Nephron (organoid): Measurements from ENCODE around the gene ELL.
A peak's percentile ranks its signal among the peaks of the same experiment; 100 is the strongest.

Experiments used
- H3K27ac Mint-ChIP-seq, 3 experiments: 2 replicates each; pipeline ENCODE4 v1.8.0; 2020; ENCODE audit warnings: mixed read lengths in 3 of 3, mild to moderate bottlenecking in 2 of 3, moderate library complexity in 1 of 3
- H3K27me3 Mint-ChIP-seq: 2 replicates; pipeline ENCODE4 v1.8.0; 2021; ENCODE audit warnings: low read depth, mild to moderate bottlenecking, moderate library complexity, mixed read lengths
- H3K36me3 Mint-ChIP-seq: 2 replicates; pipeline ENCODE4 v1.8.0; 2020; ENCODE audit warnings: low read depth, mixed read lengths
- H3K4me1 Mint-ChIP-seq: 2 replicates; pipeline ENCODE4 v1.8.0; 2020; ENCODE audit warnings: mixed read lengths
- H3K4me3 Mint-ChIP-seq, 3 experiments: 2 replicates each; pipeline ENCODE4 v1.8.0; 2020; ENCODE audit warnings: mild to moderate bottlenecking in 3 of 3, mixed read lengths in 3 of 3, moderate library complexity in 2 of 3
- H3K9me3 Mint-ChIP-seq: 2 replicates; pipeline ENCODE4 v1.8.0; 2020; ENCODE audit warnings: mixed read lengths
- TF ChIP-seq, protein P1 (sequence below), 3 experiments: fragments of 200-600 bp; sonication (generic); IDR thresholded peaks; one replicate each; pipeline ENCODE4 v1.5.0; 2021; ENCODE audit warnings: antibody characterized with exemption in 3 of 3; ENCODE audit not compliant: unreplicated experiment in 3 of 3

The ELL gene

DNA sequence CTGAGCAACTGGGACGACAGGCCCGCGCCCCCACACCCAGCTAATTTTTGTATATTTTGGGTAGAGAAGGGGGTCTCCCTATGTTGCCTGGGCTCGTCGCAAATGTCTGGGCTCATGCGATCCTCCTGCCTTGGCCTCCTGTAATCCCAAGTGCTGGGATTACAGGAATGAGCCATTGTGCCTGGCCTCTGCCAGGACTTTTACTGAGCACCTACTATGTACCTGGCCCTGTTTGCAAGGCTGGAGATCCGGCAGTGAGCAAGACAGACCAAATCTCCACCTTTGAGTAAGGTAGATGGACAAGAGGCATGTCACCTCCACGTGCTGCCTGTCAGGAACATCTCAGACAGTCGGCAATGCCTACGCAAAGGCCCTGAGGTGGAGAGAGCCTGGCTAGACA lies 14.6 kb upstream of the ELL start:
- H3K27ac Mint-ChIP-seq = no peak overlapping the region
- H3K4me3 Mint-ChIP-seq = no peak overlapping the region
- no peaks in the 10 kb centered on the region for H3K4me1 Mint-ChIP-seq
- H3K9me3 Mint-ChIP-seq = no peaks in the 10 kb centered on the region
- peaks cover 3% of the 10 kb centered on the region for H3K27me3 Mint-ChIP-seq
- TF ChIP-seq, protein P1, sequence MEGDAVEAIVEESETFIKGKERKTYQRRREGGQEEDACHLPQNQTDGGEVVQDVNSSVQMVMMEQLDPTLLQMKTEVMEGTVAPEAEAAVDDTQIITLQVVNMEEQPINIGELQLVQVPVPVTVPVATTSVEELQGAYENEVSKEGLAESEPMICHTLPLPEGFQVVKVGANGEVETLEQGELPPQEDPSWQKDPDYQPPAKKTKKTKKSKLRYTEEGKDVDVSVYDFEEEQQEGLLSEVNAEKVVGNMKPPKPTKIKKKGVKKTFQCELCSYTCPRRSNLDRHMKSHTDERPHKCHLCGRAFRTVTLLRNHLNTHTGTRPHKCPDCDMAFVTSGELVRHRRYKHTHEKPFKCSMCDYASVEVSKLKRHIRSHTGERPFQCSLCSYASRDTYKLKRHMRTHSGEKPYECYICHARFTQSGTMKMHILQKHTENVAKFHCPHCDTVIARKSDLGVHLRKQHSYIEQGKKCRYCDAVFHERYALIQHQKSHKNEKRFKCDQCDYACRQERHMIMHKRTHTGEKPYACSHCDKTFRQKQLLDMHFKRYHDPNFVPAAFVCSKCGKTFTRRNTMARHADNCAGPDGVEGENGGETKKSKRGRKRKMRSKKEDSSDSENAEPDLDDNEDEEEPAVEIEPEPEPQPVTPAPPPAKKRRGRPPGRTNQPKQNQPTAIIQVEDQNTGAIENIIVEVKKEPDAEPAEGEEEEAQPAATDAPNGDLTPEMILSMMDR (IDR thresholded peaks at IDR 0.05; ENCODE audit: unreplicated experiment in 3 of 3) = no peak
- H3K36me3 Mint-ChIP-seq = peaks cover 48% of the 10 kb centered on the region

DNA sequence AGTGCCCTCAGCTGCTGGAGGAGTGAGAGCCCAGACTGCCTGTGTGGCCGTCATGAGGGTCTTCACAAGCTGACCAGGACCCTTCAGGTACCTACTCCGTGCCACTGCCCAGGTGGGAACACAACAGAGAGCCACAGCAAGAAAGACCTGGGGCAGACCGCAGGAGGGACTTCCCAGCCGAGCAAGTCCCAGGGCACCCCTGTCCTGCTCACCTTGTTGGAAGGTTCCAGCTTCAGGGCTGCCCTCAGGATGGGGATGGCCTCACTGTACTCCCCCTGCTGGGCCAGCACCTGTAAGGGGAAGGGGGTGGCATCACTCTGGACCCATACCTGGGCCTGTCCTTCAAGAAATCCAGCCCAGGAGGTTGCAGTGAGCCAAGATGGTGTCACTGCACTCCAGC lies 11.2 kb upstream of the ELL start:
- peaks cover 3% of the 10 kb centered on the region for H3K27me3 Mint-ChIP-seq
- no peaks in the 10 kb centered on the region for H3K4me1 Mint-ChIP-seq
- no peaks in the 10 kb centered on the region for H3K9me3 Mint-ChIP-seq
- no peak overlapping the region for H3K4me3 Mint-ChIP-seq
- H3K27ac Mint-ChIP-seq = no peak overlapping the region
- TF ChIP-seq, protein P1 (IDR thresholded peaks at IDR 0.05; ENCODE audit: unreplicated experiment in 3 of 3) = no peak
- H3K36me3 Mint-ChIP-seq = peaks cover 38% of the 10 kb centered on the region

DNA sequence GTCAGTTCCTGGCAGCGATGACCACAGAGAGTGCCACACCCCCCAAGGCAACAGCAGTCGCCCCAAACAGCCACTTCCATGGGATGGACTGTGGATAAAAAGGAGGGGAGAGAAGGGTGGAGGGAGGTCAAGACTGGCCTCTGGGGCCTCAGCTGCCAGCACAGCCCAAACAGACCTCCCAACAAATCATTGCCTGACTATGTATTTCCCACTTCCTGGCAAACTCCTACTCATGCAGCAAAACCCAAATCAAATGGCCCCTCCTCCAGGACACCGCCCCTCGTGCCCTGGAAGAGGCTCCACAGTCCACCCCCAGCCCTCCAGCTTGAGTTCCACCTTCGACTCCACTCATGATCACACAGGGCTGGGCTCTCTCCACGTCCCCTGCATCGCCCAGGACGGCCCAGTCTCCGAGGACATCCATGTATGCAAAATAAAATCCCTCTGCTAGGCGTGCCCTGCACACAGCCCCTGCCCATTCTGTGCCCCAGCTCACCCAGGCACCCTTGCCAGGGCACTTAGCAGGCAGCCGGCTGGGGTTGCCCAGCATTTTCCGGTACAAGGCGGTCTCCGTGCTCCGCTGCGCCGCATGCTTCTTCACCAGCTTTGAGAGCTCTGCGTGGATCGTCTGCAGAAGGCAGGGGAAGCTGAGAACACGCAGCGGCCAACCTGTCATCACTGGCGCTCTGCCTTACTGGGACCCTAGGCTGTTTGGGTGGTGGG lies 10.5 kb upstream of the ELL start:
- Mint-ChIP-seq H3K9me3 (no peaks in the 10 kb centered on the region), H3K4me1 (no peaks in the 10 kb centered on the region), H3K4me3 (no peak overlapping the region), H3K36me3 (peaks cover 34% of the 10 kb centered on the region), H3K27ac (no peak overlapping the region), H3K27me3 (peaks cover 3% of the 10 kb centered on the region)
- TF ChIP-seq, protein P1 (IDR thresholded peaks at IDR 0.05; ENCODE audit: unreplicated experiment in 3 of 3) = no peak

DNA sequence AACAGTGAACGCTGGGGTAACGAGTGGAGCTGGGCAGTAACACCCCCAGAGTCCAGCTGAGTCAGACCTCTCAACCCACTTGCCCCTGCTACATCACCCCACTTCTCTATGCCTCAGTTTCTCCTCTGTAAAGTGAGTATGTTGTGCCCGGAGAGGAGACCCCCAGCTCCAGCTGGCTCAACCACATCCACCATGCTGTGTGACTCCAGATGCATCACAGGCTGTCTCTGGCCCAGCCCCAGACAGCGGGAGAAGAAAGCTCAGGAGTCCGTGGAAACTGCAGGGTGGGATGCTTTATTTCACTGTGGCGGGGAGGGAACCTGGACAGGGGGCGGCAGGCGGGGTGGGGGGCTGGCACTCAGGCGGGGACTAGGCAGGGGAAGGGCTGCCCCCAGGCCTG lies 9.6 kb upstream of the ELL start:
- Mint-ChIP-seq H3K27me3 (peaks cover 3% of the 10 kb centered on the region), H3K36me3 (peaks cover 31% of the 10 kb centered on the region), H3K9me3 (no peaks in the 10 kb centered on the region), H3K27ac (no peak overlapping the region), H3K4me1 (no peaks in the 10 kb centered on the region), H3K4me3 (no peak overlapping the region)
- TF ChIP-seq, protein P1 (IDR thresholded peaks at IDR 0.05; ENCODE audit: unreplicated experiment in 3 of 3) = no peak

DNA sequence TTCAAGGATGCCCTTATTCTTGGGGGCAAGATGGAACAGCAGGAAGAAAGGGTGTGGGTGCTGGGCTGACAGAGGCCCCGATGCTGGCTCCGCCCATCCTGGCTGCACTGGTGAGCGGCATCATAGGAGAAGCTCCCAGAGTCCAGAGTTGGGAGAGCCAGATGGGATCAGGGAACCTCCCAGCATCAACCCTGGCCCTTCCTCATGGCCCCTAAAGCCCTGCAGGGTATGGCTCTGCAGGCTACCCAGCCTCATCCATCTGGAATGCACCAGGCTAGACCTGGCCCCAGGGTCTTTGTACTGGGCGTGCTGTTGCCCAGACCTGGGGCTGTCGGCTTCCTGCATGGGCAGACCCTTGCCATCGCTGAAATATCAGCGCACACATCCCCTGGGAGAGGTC lies 7.9 kb upstream of the ELL start:
- Mint-ChIP-seq H3K4me1 (no peaks in the 10 kb centered on the region), H3K4me3 (no peak overlapping the region), H3K36me3 (peaks cover 17% of the 10 kb centered on the region), H3K9me3 (no peaks in the 10 kb centered on the region), H3K27me3 (peaks cover 3% of the 10 kb centered on the region), H3K27ac (no peak overlapping the region)
- TF ChIP-seq, protein P1 (IDR thresholded peaks at IDR 0.05; ENCODE audit: unreplicated experiment in 3 of 3) = no peak

DNA sequence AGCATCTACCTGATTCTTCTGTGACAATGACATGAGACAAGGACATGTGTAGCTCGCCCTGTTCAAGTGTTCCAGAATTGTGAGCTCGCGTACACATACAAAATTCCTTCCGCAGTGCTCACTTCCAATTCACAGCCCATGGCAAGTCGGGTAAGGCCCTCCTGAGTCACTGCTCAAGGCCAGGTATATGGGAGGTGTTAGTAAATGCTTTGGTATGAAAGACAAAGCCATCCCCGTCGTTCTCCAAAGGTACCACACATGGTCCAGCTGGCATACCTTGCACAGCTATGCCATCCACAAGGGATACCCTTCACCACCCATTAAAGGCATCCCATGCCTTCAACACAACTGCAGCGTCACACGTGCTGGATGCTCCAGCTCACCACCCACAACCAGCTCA lies 4.4 kb upstream of the ELL start:
- no peak overlapping the region for H3K4me3 Mint-ChIP-seq

More for the DNA sequence above, 4.4 kb upstream of the ELL start:
- H3K27ac Mint-ChIP-seq = peak overlapping the region in 1 of 3 experiments; percentile 50
- TF ChIP-seq, protein P1 (IDR thresholded peaks at IDR 0.05; ENCODE audit: unreplicated experiment in 3 of 3) = no peak
- H3K36me3 Mint-ChIP-seq = peaks cover 2% of the 10 kb centered on the region
- no peaks in the 10 kb centered on the region for H3K4me1 Mint-ChIP-seq
- H3K9me3 Mint-ChIP-seq = no peaks in the 10 kb centered on the region
- H3K27me3 Mint-ChIP-seq = no peaks in the 10 kb centered on the region
